Breast epithelium (tissue), 3 donors: ENCODE measurements around the gene PTTG1IP.

Source experiments
- POLR2A ChIP-seq: fragments of 450-650 bp; IDR thresholded peaks from one replicate; pipeline ENCODE4 v1.6.1; 2016; ENCODE audit warnings: antibody characterized with exemption, mild to moderate bottlenecking, moderate library complexity
- POLR2AphosphoS5 ChIP-seq, 3 donors: sonication (generic); formaldehyde crosslinking; IDR thresholded peaks; one replicate each; pipeline ENCODE4 v1.6.1; 2017; ENCODE audit warnings: antibody characterized with exemption in 3 of 3
- TF ChIP-seq, protein P1 (sequence below), 3 donors: fragments of 450-650 bp; IDR thresholded peaks; one replicate each; pipeline ENCODE4 v1.5.1; 2016 to 2017; ENCODE audit warnings: antibody characterized with exemption in 3 of 3, mild to moderate bottlenecking in 3 of 3, moderate library complexity in 3 of 3

DNA sequence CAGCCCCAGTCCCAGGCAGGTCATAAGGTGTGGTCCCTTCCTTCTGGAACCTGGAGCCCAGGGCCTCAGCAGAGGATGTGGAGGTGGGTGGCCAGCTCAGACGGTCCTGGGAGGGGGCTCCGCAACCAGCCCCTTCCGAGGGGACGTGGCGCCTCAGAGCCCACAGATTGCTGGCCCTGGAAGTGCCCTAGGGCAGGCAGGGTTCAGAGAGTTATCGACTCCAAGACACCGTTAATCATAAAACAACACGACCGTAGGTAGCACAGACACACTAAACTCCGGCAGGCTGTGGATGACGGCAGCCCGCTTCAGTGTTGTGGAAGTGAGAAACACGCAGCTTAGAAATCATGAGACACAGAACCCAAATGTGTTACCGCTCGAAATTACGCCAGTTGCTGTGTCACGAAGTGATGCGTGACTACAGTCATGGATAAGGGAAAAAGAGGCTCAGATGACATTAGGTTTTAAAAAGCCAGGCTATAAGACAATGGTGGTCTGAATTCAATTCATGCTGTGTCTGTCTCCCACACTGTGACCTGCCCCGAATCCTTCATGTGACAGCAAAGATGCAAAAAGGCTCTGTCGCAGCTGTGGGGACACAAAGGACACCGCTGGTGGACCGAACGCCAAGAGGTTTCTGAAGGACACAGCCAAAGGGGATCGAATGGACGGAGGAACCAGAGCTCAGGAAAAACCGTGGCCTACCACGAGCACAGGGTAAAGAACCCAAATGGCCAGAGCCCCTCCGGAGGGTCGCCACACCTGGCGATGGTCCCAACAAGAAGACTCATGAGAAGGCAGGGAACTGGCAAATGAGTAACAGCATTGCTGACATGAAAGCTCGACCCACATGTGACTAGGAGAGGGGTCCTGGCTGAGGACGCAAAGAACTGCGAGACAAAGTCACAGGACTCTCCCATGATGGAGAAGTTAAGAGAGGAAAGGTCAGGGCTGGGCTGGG, 53.9 kb downstream of the PTTG1IP start:
- TF ChIP-seq, protein P1, sequence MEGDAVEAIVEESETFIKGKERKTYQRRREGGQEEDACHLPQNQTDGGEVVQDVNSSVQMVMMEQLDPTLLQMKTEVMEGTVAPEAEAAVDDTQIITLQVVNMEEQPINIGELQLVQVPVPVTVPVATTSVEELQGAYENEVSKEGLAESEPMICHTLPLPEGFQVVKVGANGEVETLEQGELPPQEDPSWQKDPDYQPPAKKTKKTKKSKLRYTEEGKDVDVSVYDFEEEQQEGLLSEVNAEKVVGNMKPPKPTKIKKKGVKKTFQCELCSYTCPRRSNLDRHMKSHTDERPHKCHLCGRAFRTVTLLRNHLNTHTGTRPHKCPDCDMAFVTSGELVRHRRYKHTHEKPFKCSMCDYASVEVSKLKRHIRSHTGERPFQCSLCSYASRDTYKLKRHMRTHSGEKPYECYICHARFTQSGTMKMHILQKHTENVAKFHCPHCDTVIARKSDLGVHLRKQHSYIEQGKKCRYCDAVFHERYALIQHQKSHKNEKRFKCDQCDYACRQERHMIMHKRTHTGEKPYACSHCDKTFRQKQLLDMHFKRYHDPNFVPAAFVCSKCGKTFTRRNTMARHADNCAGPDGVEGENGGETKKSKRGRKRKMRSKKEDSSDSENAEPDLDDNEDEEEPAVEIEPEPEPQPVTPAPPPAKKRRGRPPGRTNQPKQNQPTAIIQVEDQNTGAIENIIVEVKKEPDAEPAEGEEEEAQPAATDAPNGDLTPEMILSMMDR (IDR thresholded peaks at IDR 0.05): no peak
- TF ChIP-seq POLR2A (no peak), POLR2AphosphoS5 (IDR thresholded peaks at IDR 0.05) (no peak)
